NCI-H69 (cell line): ENCODE data around the gene HHAT.
"Not testable (repeated sequence)": the region's sequence is repeated elsewhere in the genome, so short reads cannot be mapped to it uniquely, and the experiment has no call there.

Experiments
- DNase-seq: peaks from one replicate; lab custom pipeline; 2025; lab: John Stamatoyannopoulos, UW

The HHAT gene

GRCh38 chr1:210397252-210397651 lies 68.5 kb downstream of the HHAT start:
- DNase-seq = no peak

GRCh38 chr1:210397681-210398080 lies 69.0 kb downstream of the HHAT start:
- DNase-seq = no peak

- DNase-seq = no peak
Observed at GRCh38 chr1:210398466-210398865, 69.8 kb downstream of the HHAT start.

GRCh38 chr1:210400043-210400840 lies 71.5 kb downstream of the HHAT start:
- DNase-seq = peak; percentile 80

GRCh38 chr1:210402560-210402959 lies 73.9 kb downstream of the HHAT start:
- no peak for DNase-seq

- DNase-seq = no peak
Observed at GRCh38 chr1:210405316-210405715, 76.6 kb downstream of the HHAT start.

GRCh38 chr1:210406341-210406740 lies 77.6 kb downstream of the HHAT start:
- DNase-seq = not testable (repeated sequence)

- peak; percentile 72 for DNase-seq
Observed at GRCh38 chr1:210407207-210407886, 78.6 kb downstream of the HHAT start.

GRCh38 chr1:210407887-210408252 lies 79.2 kb downstream of the HHAT start:
- no peak for DNase-seq

- DNase-seq = no peak
Observed at GRCh38 chr1:210412240-210412639, 83.5 kb downstream of the HHAT start.

GRCh38 chr1:210413951-210414350 lies 85.2 kb downstream of the HHAT start:
- DNase-seq = no peak

- no peak for DNase-seq
Observed at GRCh38 chr1:210415846-210416448, 87.2 kb downstream of the HHAT start.

- no peak for DNase-seq
Observed at GRCh38 chr1:210416681-210417080, 88.0 kb downstream of the HHAT start.

GRCh38 chr1:210417881-210418280 lies 89.2 kb downstream of the HHAT start:
- DNase-seq = no peak

- DNase-seq = peak; percentile 56
Observed at GRCh38 chr1:210418863-210419650, 90.4 kb downstream of the HHAT start.

GRCh38 chr1:210426696-210427095 lies 98.0 kb downstream of the HHAT start:
- DNase-seq = not testable (repeated sequence)

GRCh38 chr1:210428696-210429095 lies 100.0 kb downstream of the HHAT start:
- DNase-seq = no peak

- DNase-seq = no peak
Observed at GRCh38 chr1:210434223-210434622, 105.5 kb downstream of the HHAT start.

GRCh38 chr1:210437111-210437510 lies 108.4 kb downstream of the HHAT start:
- DNase-seq = no peak

GRCh38 chr1:210437781-210438180 lies 109.1 kb downstream of the HHAT start:
- no peak for DNase-seq

GRCh38 chr1:210438928-210439841 lies 110.5 kb downstream of the HHAT start:
- no peak for DNase-seq
